K562 (cell line): ENCODE data around the gene PAIP1. TPM values are rescaled to one million over a fixed set of nuclear protein-coding genes. Genes with fewer than 3 reads are reported as not detected.

Experiments used
- ADNP ChIP-seq: fragments of 200-800 bp; sonication (Bioruptor generic); IDR thresholded peaks from 2 replicates; pipeline ENCODE4 v1.6.1; 2016; ENCODE audit warnings: missing genetic modification characterization, missing compliant biosample characterization
- ATF3 ChIP-seq, 2 experiments: fragments of 450-650 bp in 1 of 2; sonication (generic) in 1 of 2; formaldehyde crosslinking in 1 of 2; IDR thresholded peaks in 1 of 2; conservative IDR thresholded peaks in 1 of 2; 2 replicates each; pipeline versions ENCODE4 v1.6.1 to v1.8.1; 2016 to 2023; ENCODE audit warnings: mild to moderate bottlenecking in 2 of 2, moderate library complexity in 2 of 2, inconsistent platforms in 1 of 2, missing genetic modification reagents in 1 of 2
- ATF6 ChIP-seq: sonication (generic); formaldehyde crosslinking; IDR thresholded peaks from 2 replicates; pipeline ENCODE4 v1.4.0; 2020; ENCODE audit warnings: mild to moderate bottlenecking, missing genetic modification reagents
- CBX8 ChIP-seq: fragments of 200-600 bp; sonication (generic); IDR thresholded peaks from 2 replicates; pipeline ENCODE4 v1.6.1; 2012; ENCODE audit warnings: borderline replicate concordance, mixed run types, low read depth, mild to moderate bottlenecking, moderate library complexity, mixed read lengths, low read length, control low read depth, inconsistent platforms; ENCODE audit not compliant: poor library complexity, severe bottlenecking; ENCODE audit errors: extremely low read depth
- CHD1 ChIP-seq: fragments of 200-600 bp; sonication (generic); IDR thresholded peaks from one replicate; pipeline ENCODE4 v1.6.1; 2012; ENCODE audit warnings: mild to moderate bottlenecking, moderate library complexity, low read length, inconsistent platforms
- ELF1 ChIP-seq: fragments of 200-800 bp; sonication (Bioruptor generic); IDR thresholded peaks from 2 replicates; pipeline ENCODE4 v1.6.1; 2016; ENCODE audit warnings: missing genetic modification characterization, missing compliant biosample characterization
- HNRNPL ChIP-seq: fragments of 200-400 bp; formaldehyde crosslinking; IDR thresholded peaks from 2 replicates; pipeline ENCODE4 v1.6.1; 2017; ENCODE audit warnings: low read depth, mild to moderate bottlenecking, low read length
- LCOR ChIP-seq: sonication (generic); formaldehyde crosslinking; IDR thresholded peaks from 2 replicates; pipeline ENCODE4 v1.8.0; 2022; ENCODE audit warnings: mild to moderate bottlenecking, missing genetic modification reagents
- PPARD ChIP-seq: fragments of 250-450 bp; sonication (Bioruptor Pico); IDR thresholded peaks from 2 replicates; pipeline ENCODE4 v1.8.0; 2022; ENCODE audit warnings: inconsistent platforms, mild to moderate bottlenecking, moderate library complexity
- RAD21 ChIP-seq, 2 experiments: fragments of 250-450 bp in 1 of 2; fragments of 450-650 bp in 1 of 2; sonication (Bioruptor Pico) in 1 of 2; formaldehyde crosslinking in 1 of 2; IDR thresholded peaks in 1 of 2; conservative IDR thresholded peaks in 1 of 2; 2 replicates each; pipeline versions ENCODE4 v1.4.0 to v1.8.0; 2020 to 2022; ENCODE audit warnings: mild to moderate bottlenecking in 2 of 2, moderate library complexity in 1 of 2
- STAT6 ChIP-seq: sonication (generic); formaldehyde crosslinking; IDR thresholded peaks from 2 replicates; pipeline ENCODE4 v1.8.1; 2023; ENCODE audit warnings: mild to moderate bottlenecking, missing genetic modification reagents
- TAL1 ChIP-seq: fragments of 450-650 bp; IDR thresholded peaks from 2 replicates; pipeline ENCODE4 v1.6.1; 2016; ENCODE audit warnings: mild to moderate bottlenecking
- ZNF444 ChIP-seq: fragments of 250-450 bp; sonication (Bioruptor Pico); IDR thresholded peaks from 2 replicates; pipeline ENCODE4 v1.4.0; 2020; ENCODE audit warnings: mild to moderate bottlenecking, moderate library complexity
- ZNF609 ChIP-seq: sonication (generic); formaldehyde crosslinking; IDR thresholded peaks from 2 replicates; pipeline ENCODE4 v1.8.1; 2023; ENCODE audit warnings: missing genetic modification reagents, mild to moderate bottlenecking, borderline replicate concordance
- ZNF644 ChIP-seq: fragments of 200-800 bp; sonication (Bioruptor generic); IDR thresholded peaks from 2 replicates; pipeline ENCODE4 v1.6.1; 2016; ENCODE audit warnings: low read depth, missing genetic modification characterization, missing compliant biosample characterization
- polyA plus RNA-seq, 8 experiments: library from polyadenylated mRNA; depleted of rRNA in 4 of 8; stranded (reverse) in 5 of 8; unstranded in 3 of 8; fragments of >200 nt; fragmentation: Nextera tagmentation in 2 of 8; fragmentation: Illumina TruSeq in 1 of 8; extraction: Ambion mirVana in 2 of 8; extraction: Trizol in 1 of 8; gene quantifications; 2 replicates each; pipeline versions ENCODE4 v1.2.1 to v1.2.3, GENCODE V29; 2011 to 2014; ENCODE audit warnings: inconsistent platforms in 1 of 8, missing spikeins in 1 of 8
- total RNA-seq, 7 experiments: library from RNA; depleted of rRNA in 6 of 7; stranded (reverse); fragments of >200 nt in 6 of 7; fragmentation: Illumina TruSeq in 2 of 7; extraction: Trizol in 2 of 7; gene quantifications; 2 replicates each; pipeline versions ENCODE4 v1.2.1 to v1.2.3, GENCODE V29; 2011 to 2021; ENCODE audit warnings: low replicate concordance in 1 of 7

PAIP1 gene
- total and polyA plus RNA-seq, 9 of the 15 experiments (the other 6 are each of a cell fraction or from before 2014, with no cell fraction given) = 51.7 to 181 (median 102) TPM

GRCh38 chr5:43484106-43484849 is 72.6 kb downstream of the PAIP1 start (continued):
- no peak for TF ChIP-seq ZNF609
- no peak for TF ChIP-seq ATF3 (IDR thresholded peaks at IDR 0.05)
- peak; percentile 85 for TF ChIP-seq ATF3 (CRISPR knock-in tag; conservative IDR thresholded peaks at IDR 0.05)
- TF ChIP-seq STAT6 = peak; percentile 89; the same call in 1 of the 2 replicates
- no peak for TF ChIP-seq PPARD (CRISPR knock-in tag)
- 0 out of 2 replicates have a peak, but pooled peaks have one; percentile 63 for TF ChIP-seq ATF6 (CRISPR knock-in tag)
- no peak for TF ChIP-seq TAL1
- peak; percentile 77; the same call in 1 of the 2 replicates for TF ChIP-seq ZNF644 (tag)
- TF ChIP-seq RAD21 (CRISPR knock-in tag; conservative IDR thresholded peaks at IDR 0.05 in 1 of 2, IDR thresholded peaks at IDR 0.05 in 1 of 2) = peak; percentile 58 to 75
- no peak for TF ChIP-seq CBX8
- TF ChIP-seq CHD1 = no peak
- no peak for TF ChIP-seq ZNF444 (CRISPR knock-in tag)
- no peak for TF ChIP-seq HNRNPL
- no peak for TF ChIP-seq LCOR
- peak; percentile 79 for TF ChIP-seq ELF1 (tag)
- no peak for TF ChIP-seq ADNP (tag)
